K562 (cell line): ENCODE measurements around the gene ZNF609. TPM values are rescaled to one million over a fixed set of nuclear protein-coding genes. Genes with fewer than 3 reads are reported as not detected.

Experiments
- BDP1 ChIP-seq: IDR thresholded peaks from 3 replicates; pipeline ENCODE4 v1.6.1; 2011; ENCODE audit not compliant: insufficient read length, insufficient read depth
- ETV5 ChIP-seq: sonication (generic); formaldehyde crosslinking; IDR thresholded peaks from 2 replicates; pipeline ENCODE4 v1.4.0; 2020; ENCODE audit warnings: low read depth, mild to moderate bottlenecking, missing genetic modification reagents
- FUS ChIP-seq: fragments of 200-400 bp; formaldehyde crosslinking; optimal IDR thresholded peaks from 2 replicates; pipeline ENCODE3; 2017; ENCODE audit warnings: low read depth, low read length
- GABPB1 ChIP-seq: sonication (generic); formaldehyde crosslinking; IDR thresholded peaks from 2 replicates; pipeline ENCODE4 v1.8.0; 2022; ENCODE audit warnings: mild to moderate bottlenecking, missing genetic modification reagents
- MECOM ChIP-seq: fragments of 250-450 bp; sonication (Bioruptor Pico); IDR thresholded peaks from 2 replicates; pipeline ENCODE4 v1.8.0; 2022; ENCODE audit warnings: inconsistent platforms
- MEF2D ChIP-seq: conservative IDR thresholded peaks from 2 replicates; pipeline ENCODE4 v1.6.1; 2016; ENCODE audit warnings: low read depth, missing genetic modification characterization, missing compliant biosample characterization
- MXI1 ChIP-seq: IDR thresholded peaks from 2 replicates; pipeline ENCODE4 v1.6.1; 2011; ENCODE audit warnings: low read depth, mild to moderate bottlenecking, improper control_type of control experiment, low read length
- NCOR1 ChIP-seq: fragments of 450-650 bp; IDR thresholded peaks from 2 replicates; pipeline ENCODE4 v1.6.1; 2016; ENCODE audit warnings: mild to moderate bottlenecking, moderate library complexity
- POLR2B ChIP-seq: fragments of 450-650 bp; IDR thresholded peaks from 2 replicates; pipeline ENCODE4 v1.6.1; 2018; ENCODE audit warnings: low read depth; ENCODE audit not compliant: partially characterized antibody
- POLR2G ChIP-seq: fragments of 200-400 bp; formaldehyde crosslinking; IDR thresholded peaks from 2 replicates; pipeline ENCODE4 v1.6.1; 2017; ENCODE audit warnings: low read depth, mild to moderate bottlenecking, antibody characterized with exemption, low read length, moderate library complexity
- SRSF3 ChIP-seq: fragments of 200-400 bp; formaldehyde crosslinking; IDR thresholded peaks from 2 replicates; pipeline ENCODE4 v1.6.1; 2016; ENCODE audit warnings: mild to moderate bottlenecking, low read length, moderate library complexity; ENCODE audit not compliant: insufficient read depth
- ZC3H4 ChIP-seq: sonication (generic); formaldehyde crosslinking; IDR thresholded peaks from 2 replicates; pipeline ENCODE4 v1.9.0; 2021; ENCODE audit warnings: missing genetic modification reagents, borderline replicate concordance
- ZNF184 ChIP-seq: sonication (generic); formaldehyde crosslinking; IDR thresholded peaks from 2 replicates; pipeline ENCODE4 v1.5.0; 2020; ENCODE audit warnings: missing genetic modification reagents
- ZNF584 ChIP-seq: fragments of 200-800 bp; sonication (Bioruptor generic); IDR thresholded peaks from 2 replicates; pipeline ENCODE4 v1.6.1; 2016; ENCODE audit warnings: low read depth, mild to moderate bottlenecking, missing genetic modification characterization, missing compliant biosample characterization
- polyA plus RNA-seq, 8 experiments: library from polyadenylated mRNA; depleted of rRNA in 4 of 8; stranded (reverse) in 5 of 8; unstranded in 3 of 8; fragments of >200 nt; fragmentation: Nextera tagmentation in 2 of 8; fragmentation: Illumina TruSeq in 1 of 8; extraction: Ambion mirVana in 2 of 8; extraction: Trizol in 1 of 8; gene quantifications; 2 replicates each; pipeline versions ENCODE4 v1.2.1 to v1.2.3, GENCODE V29; 2011 to 2014; ENCODE audit warnings: inconsistent platforms in 1 of 8, missing spikeins in 1 of 8
- total RNA-seq, 7 experiments: library from RNA; depleted of rRNA in 6 of 7; stranded (reverse); fragments of >200 nt in 6 of 7; fragmentation: Illumina TruSeq in 2 of 7; extraction: Trizol in 2 of 7; gene quantifications; 2 replicates each; pipeline versions ENCODE4 v1.2.1 to v1.2.3, GENCODE V29; 2011 to 2021; ENCODE audit warnings: low replicate concordance in 1 of 7
- TF ChIP-seq, protein P1 (sequence below): sonication (generic); formaldehyde crosslinking; IDR thresholded peaks from 2 replicates; pipeline ENCODE4 v1.8.0; 2022; ENCODE audit warnings: mild to moderate bottlenecking, missing genetic modification reagents
- TF ChIP-seq, protein P2 (sequence below): fragments of 450-650 bp; IDR thresholded peaks from 2 replicates; pipeline ENCODE4 v1.6.1; 2017; ENCODE audit warnings: antibody characterized with exemption, mild to moderate bottlenecking
- TF ChIP-seq, protein P3 (sequence below), 2 experiments: fragments of 200-800 bp in 1 of 2; sonication (Bioruptor generic) in 1 of 2; sonication (generic) in 1 of 2; formaldehyde crosslinking in 1 of 2; IDR thresholded peaks in 1 of 2; conservative IDR thresholded peaks in 1 of 2; 2 replicates each; pipeline versions ENCODE4 v1.5.0 to v1.6.1; 2016 to 2020; ENCODE audit warnings: missing compliant biosample characterization in 1 of 2, missing genetic modification characterization in 1 of 2, missing genetic modification reagents in 1 of 2
- TF ChIP-seq, protein P4 (sequence below): fragments of 250-450 bp; sonication (Bioruptor Pico); IDR thresholded peaks from 2 replicates; pipeline ENCODE4 v1.8.0; 2022; ENCODE audit warnings: inconsistent platforms, mild to moderate bottlenecking, moderate library complexity, borderline replicate concordance
- TF ChIP-seq, protein P5 (sequence below): IDR thresholded peaks from 2 replicates; pipeline ENCODE4 v1.6.1; 2016; ENCODE audit warnings: missing genetic modification characterization, missing compliant biosample characterization

The ZNF609 gene
- total and polyA plus RNA-seq, 9 of the 15 experiments (the other 6 are each of a cell fraction or from before 2014, with no cell fraction given): 3.0 to 38.7 (median 17.8) TPM

DNA sequence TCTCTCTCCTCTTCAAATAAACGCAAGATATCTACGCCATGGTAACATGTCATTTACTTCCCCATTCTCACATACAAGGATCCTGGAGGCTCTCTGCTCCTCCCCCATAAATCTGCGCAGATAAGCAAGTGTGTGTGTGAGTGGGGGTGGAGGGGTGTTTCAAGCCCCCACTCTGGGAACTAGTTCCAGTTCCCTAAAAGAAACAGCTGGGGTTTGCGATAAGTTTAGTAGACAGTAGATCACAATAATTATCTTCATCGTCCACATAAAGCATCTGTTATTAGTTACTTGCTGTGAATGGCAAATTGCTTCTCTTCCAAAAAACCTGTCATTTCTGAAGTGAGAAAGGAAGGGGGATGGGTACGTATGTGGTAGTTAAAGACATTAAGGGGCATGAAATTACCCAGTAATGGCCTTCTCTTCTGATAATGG is 235.2 kb downstream of the ZNF609 start (continued):
- no peak for TF ChIP-seq FUS
- no peak for TF ChIP-seq POLR2G
- TF ChIP-seq, protein P1, sequence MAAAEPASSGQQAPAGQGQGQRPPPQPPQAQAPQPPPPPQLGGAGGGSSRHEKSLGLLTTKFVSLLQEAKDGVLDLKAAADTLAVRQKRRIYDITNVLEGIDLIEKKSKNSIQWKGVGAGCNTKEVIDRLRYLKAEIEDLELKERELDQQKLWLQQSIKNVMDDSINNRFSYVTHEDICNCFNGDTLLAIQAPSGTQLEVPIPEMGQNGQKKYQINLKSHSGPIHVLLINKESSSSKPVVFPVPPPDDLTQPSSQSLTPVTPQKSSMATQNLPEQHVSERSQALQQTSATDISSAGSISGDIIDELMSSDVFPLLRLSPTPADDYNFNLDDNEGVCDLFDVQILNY (CRISPR knock-in tag): no peak
- TF ChIP-seq, protein P2, sequence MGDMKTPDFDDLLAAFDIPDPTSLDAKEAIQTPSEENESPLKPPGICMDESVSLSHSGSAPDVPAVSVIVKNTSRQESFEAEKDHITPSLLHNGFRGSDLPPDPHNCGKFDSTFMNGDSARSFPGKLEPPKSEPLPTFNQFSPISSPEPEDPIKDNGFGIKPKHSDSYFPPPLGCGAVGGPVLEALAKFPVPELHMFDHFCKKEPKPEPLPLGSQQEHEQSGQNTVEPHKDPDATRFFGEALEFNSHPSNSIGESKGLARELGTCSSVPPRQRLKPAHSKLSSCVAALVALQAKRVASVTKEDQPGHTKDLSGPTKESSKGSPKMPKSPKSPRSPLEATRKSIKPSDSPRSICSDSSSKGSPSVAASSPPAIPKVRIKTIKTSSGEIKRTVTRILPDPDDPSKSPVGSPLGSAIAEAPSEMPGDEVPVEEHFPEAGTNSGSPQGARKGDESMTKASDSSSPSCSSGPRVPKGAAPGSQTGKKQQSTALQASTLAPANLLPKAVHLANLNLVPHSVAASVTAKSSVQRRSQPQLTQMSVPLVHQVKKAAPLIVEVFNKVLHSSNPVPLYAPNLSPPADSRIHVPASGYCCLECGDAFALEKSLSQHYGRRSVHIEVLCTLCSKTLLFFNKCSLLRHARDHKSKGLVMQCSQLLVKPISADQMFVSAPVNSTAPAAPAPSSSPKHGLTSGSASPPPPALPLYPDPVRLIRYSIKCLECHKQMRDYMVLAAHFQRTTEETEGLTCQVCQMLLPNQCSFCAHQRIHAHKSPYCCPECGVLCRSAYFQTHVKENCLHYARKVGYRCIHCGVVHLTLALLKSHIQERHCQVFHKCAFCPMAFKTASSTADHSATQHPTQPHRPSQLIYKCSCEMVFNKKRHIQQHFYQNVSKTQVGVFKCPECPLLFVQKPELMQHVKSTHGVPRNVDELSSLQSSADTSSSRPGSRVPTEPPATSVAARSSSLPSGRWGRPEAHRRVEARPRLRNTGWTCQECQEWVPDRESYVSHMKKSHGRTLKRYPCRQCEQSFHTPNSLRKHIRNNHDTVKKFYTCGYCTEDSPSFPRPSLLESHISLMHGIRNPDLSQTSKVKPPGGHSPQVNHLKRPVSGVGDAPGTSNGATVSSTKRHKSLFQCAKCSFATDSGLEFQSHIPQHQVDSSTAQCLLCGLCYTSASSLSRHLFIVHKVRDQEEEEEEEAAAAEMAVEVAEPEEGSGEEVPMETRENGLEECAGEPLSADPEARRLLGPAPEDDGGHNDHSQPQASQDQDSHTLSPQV: no peak
- no peak for TF ChIP-seq BDP1
- TF ChIP-seq ZNF184 (CRISPR knock-in tag): no peak
- no peak for TF ChIP-seq ETV5
- TF ChIP-seq NCOR1: peak; percentile 96
- no peak for TF ChIP-seq MECOM (CRISPR knock-in tag)
- TF ChIP-seq, protein P3, sequence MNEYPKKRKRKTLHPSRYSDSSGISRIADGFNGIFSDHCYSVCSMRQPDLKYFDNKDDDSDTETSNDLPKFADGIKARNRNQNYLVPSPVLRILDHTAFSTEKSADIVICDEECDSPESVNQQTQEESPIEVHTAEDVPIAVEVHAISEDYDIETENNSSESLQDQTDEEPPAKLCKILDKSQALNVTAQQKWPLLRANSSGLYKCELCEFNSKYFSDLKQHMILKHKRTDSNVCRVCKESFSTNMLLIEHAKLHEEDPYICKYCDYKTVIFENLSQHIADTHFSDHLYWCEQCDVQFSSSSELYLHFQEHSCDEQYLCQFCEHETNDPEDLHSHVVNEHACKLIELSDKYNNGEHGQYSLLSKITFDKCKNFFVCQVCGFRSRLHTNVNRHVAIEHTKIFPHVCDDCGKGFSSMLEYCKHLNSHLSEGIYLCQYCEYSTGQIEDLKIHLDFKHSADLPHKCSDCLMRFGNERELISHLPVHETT (CRISPR knock-in tag; conservative IDR thresholded peaks at IDR 0.05 in 1 of 2, IDR thresholded peaks at IDR 0.05 in 1 of 2): peak in 1 of 2 experiments; percentile 88; a peak in 2 of 4 replicates
- TF ChIP-seq ZNF584 (CRISPR knock-in tag): peak; percentile 81
- no peak for TF ChIP-seq SRSF3
- TF ChIP-seq MEF2D: peak; percentile 82
- TF ChIP-seq ZC3H4 (CRISPR knock-in tag): no peak
- TF ChIP-seq POLR2B: no peak
- TF ChIP-seq GABPB1 (CRISPR knock-in tag): no peak
- TF ChIP-seq, protein P4, sequence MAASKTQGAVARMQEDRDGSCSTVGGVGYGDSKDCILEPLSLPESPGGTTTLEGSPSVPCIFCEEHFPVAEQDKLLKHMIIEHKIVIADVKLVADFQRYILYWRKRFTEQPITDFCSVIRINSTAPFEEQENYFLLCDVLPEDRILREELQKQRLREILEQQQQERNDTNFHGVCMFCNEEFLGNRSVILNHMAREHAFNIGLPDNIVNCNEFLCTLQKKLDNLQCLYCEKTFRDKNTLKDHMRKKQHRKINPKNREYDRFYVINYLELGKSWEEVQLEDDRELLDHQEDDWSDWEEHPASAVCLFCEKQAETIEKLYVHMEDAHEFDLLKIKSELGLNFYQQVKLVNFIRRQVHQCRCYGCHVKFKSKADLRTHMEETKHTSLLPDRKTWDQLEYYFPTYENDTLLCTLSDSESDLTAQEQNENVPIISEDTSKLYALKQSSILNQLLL: no peak
- TF ChIP-seq, protein P5, sequence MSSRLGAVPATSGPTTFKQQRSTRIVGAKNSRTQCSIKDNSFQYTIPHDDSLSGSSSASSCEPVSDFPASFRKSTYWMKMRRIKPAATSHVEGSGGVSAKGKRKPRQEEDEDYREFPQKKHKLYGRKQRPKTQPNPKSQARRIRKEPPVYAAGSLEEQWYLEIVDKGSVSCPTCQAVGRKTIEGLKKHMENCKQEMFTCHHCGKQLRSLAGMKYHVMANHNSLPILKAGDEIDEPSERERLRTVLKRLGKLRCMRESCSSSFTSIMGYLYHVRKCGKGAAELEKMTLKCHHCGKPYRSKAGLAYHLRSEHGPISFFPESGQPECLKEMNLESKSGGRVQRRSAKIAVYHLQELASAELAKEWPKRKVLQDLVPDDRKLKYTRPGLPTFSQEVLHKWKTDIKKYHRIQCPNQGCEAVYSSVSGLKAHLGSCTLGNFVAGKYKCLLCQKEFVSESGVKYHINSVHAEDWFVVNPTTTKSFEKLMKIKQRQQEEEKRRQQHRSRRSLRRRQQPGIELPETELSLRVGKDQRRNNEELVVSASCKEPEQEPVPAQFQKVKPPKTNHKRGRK (tag): no peak
- 0 out of 2 replicates have a peak, but pooled peaks have one; percentile 44 for TF ChIP-seq MXI1
